DMS 273 treated with DMSO at 0.1 percent for 48 hours (cell line): ENCODE data around the gene PROS1.

Source experiments
- DNase-seq: peaks from one replicate; lab custom pipeline; 2025; lab: John Stamatoyannopoulos, UW

PROS1 gene

DNA sequence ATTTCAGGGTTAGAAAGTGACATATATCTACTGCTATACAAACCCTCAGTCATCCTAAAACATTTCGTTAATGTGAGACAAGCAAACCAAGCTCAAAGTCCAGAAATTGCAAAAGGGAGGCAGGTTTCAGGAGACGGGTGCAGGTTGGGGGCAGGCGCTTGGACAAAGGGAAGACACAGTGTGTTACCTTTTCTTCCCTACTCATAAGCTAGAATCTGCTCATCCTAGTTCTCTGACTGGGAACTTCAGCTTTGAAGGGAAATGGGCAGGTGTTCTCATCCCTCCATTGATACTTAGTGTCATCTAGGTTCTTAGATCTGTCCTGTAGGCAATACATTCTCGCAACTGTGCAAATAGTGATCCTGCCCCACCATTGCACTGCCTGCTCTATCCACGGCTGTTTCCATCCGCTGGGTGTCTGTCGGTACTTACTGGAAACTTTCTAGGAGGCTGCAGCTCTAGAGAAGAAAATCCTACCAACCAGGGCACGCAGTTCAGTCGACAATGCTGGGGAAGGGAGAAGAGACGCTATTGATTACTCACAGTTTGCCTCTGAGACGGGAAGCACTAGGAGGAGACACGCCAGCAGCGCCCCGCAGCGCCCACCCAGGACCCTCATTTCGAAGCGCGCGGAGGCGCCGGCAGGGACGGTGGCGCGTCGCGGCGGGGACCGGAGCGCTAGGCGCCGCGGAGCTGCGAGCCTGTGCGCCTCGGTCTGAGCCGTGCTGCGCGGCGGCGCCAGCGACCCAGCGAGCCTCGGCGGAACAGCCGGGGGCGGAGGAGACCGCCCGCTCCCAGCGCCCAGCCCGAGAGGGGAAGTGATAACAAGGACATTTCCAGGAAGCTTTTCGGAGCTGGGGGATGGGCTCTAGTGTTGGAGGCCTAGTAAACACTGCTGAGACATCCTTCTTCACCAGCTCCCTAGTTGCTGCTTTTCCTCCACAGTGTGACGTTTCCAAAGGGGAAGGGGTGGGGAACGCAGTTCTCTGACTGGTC lies at the start of gene PROS1:
Gene PROS1, minus strand, starts transcription at position 766 of the 996 bp plus-strand sequence. Its CDS starts 147 bp downstream, at position 619.
- peak; percentile 66 for DNase-seq

DNA sequence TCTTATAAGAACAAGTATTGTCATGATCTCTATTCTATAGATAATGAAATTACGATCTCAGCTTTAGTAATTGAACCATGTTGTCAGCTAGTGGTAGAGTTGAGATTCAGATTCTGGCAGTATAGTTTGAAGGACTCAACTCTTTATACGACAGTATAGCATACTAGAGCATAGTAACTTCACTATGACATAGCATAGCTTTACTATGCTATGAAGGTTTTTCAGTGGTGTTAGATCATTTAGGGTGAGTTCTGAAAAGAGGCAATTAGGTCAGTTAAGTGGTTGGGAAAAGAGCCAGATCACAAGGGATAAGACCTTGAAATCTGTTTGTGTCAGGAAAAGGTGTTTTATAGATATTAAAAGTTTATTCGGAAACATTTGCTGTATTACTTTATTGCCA lies 46.6 kb upstream of the PROS1 start:
- no peak for DNase-seq

- DNase-seq, result no peak
Observed at GRCh38 chr3:94019659-94020058, 46.0 kb upstream of the PROS1 start.

DNA sequence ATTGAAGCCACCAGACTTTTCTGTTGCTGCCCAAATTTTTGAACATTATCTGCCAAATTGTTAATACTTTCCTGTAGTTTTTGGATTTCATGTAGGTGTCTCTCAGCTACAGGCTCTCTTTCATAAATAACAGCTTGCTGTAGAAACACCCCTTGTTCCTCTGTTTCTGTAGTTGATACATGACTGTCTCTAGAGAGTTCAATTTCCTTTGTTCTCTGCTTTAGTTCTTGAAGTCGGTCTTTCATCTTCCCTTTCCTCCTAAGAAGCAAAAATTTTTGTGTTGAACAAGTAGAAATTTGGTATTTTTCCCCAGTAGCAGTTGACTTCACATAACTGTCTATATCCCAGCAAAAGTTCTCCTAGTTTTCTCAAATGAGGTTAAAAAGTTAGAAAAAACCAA lies 41.3 kb upstream of the PROS1 start:
- DNase-seq, result no peak

GRCh38 chr3:94012185-94012584 lies 38.5 kb upstream of the PROS1 start:
- no peak for DNase-seq

GRCh38 chr3:94011233-94011711 lies 37.6 kb upstream of the PROS1 start:
- no peak for DNase-seq

DNA sequence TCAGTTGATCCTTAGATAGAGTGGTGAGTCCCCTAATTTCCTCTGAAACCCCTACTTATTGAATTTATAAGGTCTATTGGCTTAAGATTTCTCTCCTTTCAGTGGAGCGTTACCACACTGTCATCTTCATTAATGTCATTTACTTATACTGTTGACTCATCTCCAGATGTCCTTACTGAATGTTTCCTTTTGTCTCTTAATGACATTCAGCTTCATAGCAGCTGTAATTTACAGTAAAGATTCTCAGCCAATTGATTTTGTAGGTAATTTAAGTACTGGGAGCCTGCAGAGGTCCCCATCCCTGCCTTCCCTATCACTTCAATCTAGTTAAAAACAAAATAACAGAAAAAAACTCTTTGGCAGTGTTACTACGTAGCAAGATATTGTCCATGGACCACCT lies 35.9 kb upstream of the PROS1 start:
- no peak for DNase-seq

- no peak for DNase-seq
Observed at GRCh38 chr3:94008253-94008652, 34.6 kb upstream of the PROS1 start.

- DNase-seq, result peak; percentile 51
Observed at GRCh38 chr3:94004301-94004910, 30.7 kb upstream of the PROS1 start.

GRCh38 chr3:94001827-94002495 lies 28.3 kb upstream of the PROS1 start:
- no peak for DNase-seq

DNA sequence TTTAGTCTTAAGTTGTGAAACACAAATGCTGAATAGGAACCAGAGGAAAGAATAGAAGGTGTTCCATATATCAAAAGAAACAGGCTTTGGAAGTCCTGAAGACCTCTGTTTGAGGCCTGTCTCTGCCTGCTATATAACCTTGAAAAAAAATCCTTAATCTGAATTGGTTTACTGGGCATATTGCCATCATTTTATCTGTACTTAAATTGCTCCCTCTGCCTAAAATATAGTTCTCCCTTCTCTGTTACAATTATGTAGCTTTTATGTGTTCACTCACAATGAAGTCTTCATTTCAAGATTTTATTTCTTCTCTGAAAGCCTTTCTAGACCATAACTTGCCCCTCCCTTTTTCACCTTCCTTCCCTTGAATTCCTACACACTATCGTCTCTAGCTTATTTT lies 27.5 kb upstream of the PROS1 start:
- DNase-seq, result no peak

DNA sequence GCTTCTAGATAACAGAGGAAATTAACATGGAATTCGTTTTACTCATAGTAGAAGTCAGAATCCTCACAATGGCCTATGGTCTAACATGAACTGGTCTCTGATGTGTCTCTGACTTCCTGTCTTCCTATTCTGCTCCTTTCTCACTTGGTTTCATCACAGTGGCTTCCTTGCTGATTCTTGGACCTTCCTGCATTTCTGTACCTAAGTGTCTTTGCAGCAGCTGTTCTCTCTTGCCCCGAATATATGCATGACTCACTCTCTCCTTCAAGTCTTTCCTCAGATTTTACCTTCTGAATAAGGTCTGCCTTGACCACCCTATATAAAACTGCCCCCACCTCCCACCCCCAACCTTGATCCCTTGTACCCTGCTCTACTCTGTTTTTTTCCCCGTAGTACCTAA lies 20.4 kb upstream of the PROS1 start:
- DNase-seq, result no peak

DNA sequence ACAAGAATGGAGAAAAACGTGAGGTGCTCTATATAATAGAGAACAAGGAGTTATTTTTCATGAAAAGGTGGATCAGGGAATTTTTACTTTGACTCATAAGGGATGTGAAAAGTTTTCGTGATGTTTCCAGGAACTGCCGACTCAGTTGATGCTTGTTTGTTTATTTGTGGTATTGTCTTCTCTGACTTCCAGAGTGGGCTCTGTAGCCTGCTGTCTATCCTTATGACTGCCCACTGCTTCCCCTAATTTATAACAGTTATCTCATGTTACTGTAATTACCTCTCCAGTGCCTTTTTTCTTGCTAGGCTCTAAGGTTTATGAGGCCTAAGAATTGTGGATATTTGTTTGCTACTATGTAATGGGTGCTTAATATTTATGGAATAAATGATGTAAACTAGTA lies 18.5 kb upstream of the PROS1 start:
- DNase-seq, result no peak

DNA sequence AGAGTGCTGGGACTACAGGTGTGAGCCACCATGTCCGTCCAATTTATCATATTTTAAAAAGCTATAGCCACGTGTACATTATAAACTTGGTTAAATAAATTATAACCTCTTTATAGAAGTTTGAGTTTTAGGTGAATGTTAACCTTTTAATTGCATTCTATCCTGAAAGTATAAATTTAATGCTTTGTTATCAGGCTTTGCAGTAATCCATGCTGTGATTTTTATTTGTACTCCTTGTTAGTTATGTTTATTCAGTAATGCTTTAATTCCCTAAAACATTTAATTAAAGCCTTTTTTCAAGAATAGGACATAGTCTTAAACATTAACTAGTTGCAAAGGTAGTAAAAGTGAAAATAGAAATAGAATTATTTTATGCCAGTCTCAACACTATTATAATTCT lies 17.9 kb upstream of the PROS1 start:
- no peak for DNase-seq

- no peak for DNase-seq
Observed at GRCh38 chr3:93989241-93989640, 15.5 kb upstream of the PROS1 start.

DNA sequence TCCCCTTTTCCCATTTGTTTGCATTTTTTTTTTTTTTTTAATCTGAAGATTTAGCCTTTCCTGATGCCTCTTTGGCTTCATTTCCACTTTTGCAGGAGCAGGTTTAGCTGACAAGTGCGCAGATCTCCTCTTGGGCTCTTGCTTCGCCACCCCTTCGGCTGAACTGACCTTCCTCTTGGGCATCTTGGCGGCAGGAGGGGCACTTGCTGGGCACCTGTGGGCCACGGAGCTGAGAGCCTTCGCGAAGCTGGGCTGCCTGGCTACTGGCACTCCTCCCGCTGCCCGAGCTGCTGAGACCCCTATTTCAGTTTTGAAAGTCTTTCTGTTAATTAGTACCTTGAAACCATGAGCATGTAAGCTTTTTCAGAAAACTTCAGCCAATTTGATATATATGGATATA lies 15.1 kb upstream of the PROS1 start:
- no peak for DNase-seq

DNA sequence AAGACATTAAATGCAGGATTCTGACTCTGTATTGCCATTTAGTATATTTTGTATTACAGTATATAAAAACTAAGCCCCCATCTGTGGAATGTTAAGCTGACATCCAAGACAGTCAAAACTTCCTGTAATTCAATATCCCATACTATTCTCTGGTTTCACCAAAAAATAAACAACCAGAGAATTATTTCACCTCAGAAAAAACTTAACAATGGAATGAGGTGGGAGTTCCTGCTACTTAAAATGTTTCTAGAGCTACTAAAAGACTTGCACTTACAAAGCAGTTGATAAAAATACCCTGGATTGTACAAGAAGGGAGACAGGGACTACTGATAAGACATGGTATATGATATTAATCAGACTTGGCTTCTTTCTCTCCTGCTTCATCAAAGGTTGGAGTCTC lies 14.6 kb upstream of the PROS1 start:
- no peak for DNase-seq

- DNase-seq, result no peak
Observed at GRCh38 chr3:93984618-93985017, 10.9 kb upstream of the PROS1 start.

DNA sequence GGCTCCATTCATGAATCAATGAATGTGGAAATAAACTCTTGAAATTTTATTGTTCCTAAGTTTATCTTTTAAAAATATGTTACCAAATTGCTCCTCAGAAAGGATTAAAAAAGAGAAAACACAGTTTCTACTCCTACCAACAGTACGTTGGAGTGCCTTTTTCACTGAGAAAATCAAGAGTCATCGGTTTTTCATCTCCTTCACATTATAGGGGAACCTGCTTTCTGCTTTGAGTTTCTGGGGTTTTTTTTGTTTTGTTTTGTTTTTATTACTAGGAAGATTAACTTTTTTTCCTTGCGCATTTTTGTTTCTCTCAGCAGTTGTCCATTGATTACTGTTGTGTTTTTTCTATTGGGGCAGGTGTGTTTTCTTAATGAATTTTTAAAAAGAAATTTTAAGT lies 9.7 kb upstream of the PROS1 start:
- DNase-seq, result no peak

GRCh38 chr3:93981649-93982048 lies 8.0 kb upstream of the PROS1 start:
- no peak for DNase-seq

GRCh38 chr3:93979850-93980676 lies 6.4 kb upstream of the PROS1 start, which contains the start of gene ARL13B:
Gene ARL13B, plus strand, starts transcription at chr3:93980155. Its CDS starts 269 bp downstream, at chr3:93980424.
- DNase-seq, result peak; percentile 99

GRCh38 chr3:93969997-93970396 lies 3.7 kb downstream of the PROS1 start:
- DNase-seq, result no peak
